ENCODE measurements around the gene CYB561.

CYB561 gene

GRCh38 chr17:63445954-63446752 lies at the start of gene CYB561:
CYB561 (minus strand) TSS chr17:63446306; CDS start chr17:63437547, 8,759 bp downstream.
- peak; percentile 41 to 66 (median 45) for DNase-seq (ENCODE audit: low read depth in 3 of 3)

- DNase-seq (ENCODE audit: low read depth in 3 of 3), result no peak
These were observed 49.4 kb upstream of the CYB561 start for GRCh38 chr17:63495491-63495890.

GRCh38 chr17:63494300-63494928 lies 48.3 kb upstream of the CYB561 start:
- DNase-seq (ENCODE audit: low read depth in 3 of 3), result no peak

GRCh38 chr17:63493411-63493810 lies 47.3 kb upstream of the CYB561 start:
- no peak for DNase-seq (ENCODE audit: low read depth in 3 of 3)

- DNase-seq (ENCODE audit: low read depth in 3 of 3), result no peak
These were observed 46.8 kb upstream of the CYB561 start for GRCh38 chr17:63492940-63493339.

- no peak for DNase-seq (ENCODE audit: low read depth in 3 of 3)
These were observed 46.0 kb upstream of the CYB561 start for GRCh38 chr17:63491977-63492618.

- DNase-seq (ENCODE audit: low read depth in 3 of 3), result no peak
These were observed 45.3 kb upstream of the CYB561 start for GRCh38 chr17:63491413-63491812.

GRCh38 chr17:63490858-63491400 lies 44.8 kb upstream of the CYB561 start:
- DNase-seq (ENCODE audit: low read depth in 3 of 3), result no peak

- no peak for DNase-seq (ENCODE audit: low read depth in 3 of 3)
These were observed 44.2 kb upstream of the CYB561 start for GRCh38 chr17:63490329-63490728.

- no peak for DNase-seq (ENCODE audit: low read depth in 3 of 3)
These were observed 43.2 kb upstream of the CYB561 start for GRCh38 chr17:63489291-63489690.

- no peak for DNase-seq (ENCODE audit: low read depth in 3 of 3)
These were observed 42.7 kb upstream of the CYB561 start for GRCh38 chr17:63488851-63489250.

- no peak for DNase-seq (ENCODE audit: low read depth in 3 of 3)
These were observed 40.9 kb upstream of the CYB561 start for GRCh38 chr17:63487014-63487339.

GRCh38 chr17:63486317-63487013 lies 40.4 kb upstream of the CYB561 start:
- no peak for DNase-seq (ENCODE audit: low read depth in 3 of 3)

- no peak for DNase-seq (ENCODE audit: low read depth in 3 of 3)
These were observed 37.8 kb upstream of the CYB561 start for GRCh38 chr17:63483655-63484575.

GRCh38 chr17:63483038-63483437 lies 36.9 kb upstream of the CYB561 start:
- DNase-seq (ENCODE audit: low read depth in 3 of 3), result no peak

- no peak for DNase-seq (ENCODE audit: low read depth in 3 of 3)
These were observed 36.4 kb upstream of the CYB561 start for GRCh38 chr17:63482509-63482908.

- DNase-seq (ENCODE audit: low read depth in 3 of 3), result no peak
These were observed 35.4 kb upstream of the CYB561 start for GRCh38 chr17:63481488-63481870.

- DNase-seq (ENCODE audit: low read depth in 3 of 3), result no peak
These were observed 34.9 kb upstream of the CYB561 start for GRCh38 chr17:63480826-63481487.

- no peak for DNase-seq (ENCODE audit: low read depth in 3 of 3)
These were observed 34.2 kb upstream of the CYB561 start for GRCh38 chr17:63480192-63480784.

Data from stimulated activated CD4-positive, alpha-beta T cell treated with anti-CD3 and anti-CD28 coated beads, TNF-alpha, amount 100 ng/mL, for 4 hours (primary cell).